IMR-90 (cell line): Measurements from ENCODE around the gene TRPM8. TPM values are rescaled to one million over a fixed set of nuclear protein-coding genes. Genes with fewer than 3 reads are reported as not detected.

Source experiments
- ATAC-seq: fragments of 200-7000 bp; cut with Tn5 transposase; 2 replicates; pipeline ENCODE4 v1.9.1; 2020; ENCODE audit warnings: low read depth, mild to moderate bottlenecking, moderate library complexity
- BruUV-seq: library from RNA; stranded (reverse); fragments of 400-500 nt; replicated peaks from 2 replicates; lab custom pipeline; 2021; lab: Mats Ljungman, UMichigan
- CTCF ChIA-PET: fragments of 300-600 bp; formaldehyde crosslinking; extraction: SDS; loops from one replicate; lab custom pipeline; 2021; ENCODE audit warnings: antibody characterized with exemption; lab: Yijun Ruan, JAX
- POLR2A ChIA-PET: fragments of 300-600 bp; sonication (Branson Sonifier 250); formaldehyde crosslinking; loops from one replicate; lab custom pipeline; 2022; ENCODE audit warnings: antibody characterized with exemption; ENCODE audit not compliant: unreplicated experiment; lab: Charles Lee
- DNase-seq: peaks from one replicate; pipeline ENCODE4 v3.0.0; 2013
- H2AFZ ChIP-seq: replicated peaks from 2 replicates; pipeline ENCODE3; 2013; ENCODE audit warnings: low read length, mild to moderate bottlenecking; ENCODE audit not compliant: poor library complexity
- H2AK5ac ChIP-seq: 2 replicates; pipeline ENCODE4 v1.6.1; 2013; ENCODE audit warnings: low read depth, low read length, inconsistent platforms
- H2AK9ac ChIP-seq: replicated peaks from 2 replicates; pipeline ENCODE3; 2013; ENCODE audit warnings: mild to moderate bottlenecking, low read depth, low read length, moderate library complexity; ENCODE audit not compliant: poor library complexity
- H2BK120ac ChIP-seq: 2 replicates; pipeline ENCODE4 v1.6.1; 2013; ENCODE audit warnings: low read depth, low read length, inconsistent platforms
- H2BK15ac ChIP-seq: 3 replicates; pipeline ENCODE4 v1.6.1; 2013; ENCODE audit warnings: low read depth, low read length, inconsistent platforms
- H2BK20ac ChIP-seq: 2 replicates; pipeline ENCODE4 v1.6.1; 2013; ENCODE audit warnings: low read depth, mild to moderate bottlenecking, inconsistent platforms, low read length, moderate library complexity
- H2BK5ac ChIP-seq: 2 replicates; pipeline ENCODE4 v1.6.1; 2013; ENCODE audit warnings: mild to moderate bottlenecking, low read depth, low read length, inconsistent platforms; ENCODE audit not compliant: poor library complexity, severe bottlenecking
- H3K14ac ChIP-seq: replicated peaks from 2 replicates; pipeline ENCODE4 v1.6.1; 2013; ENCODE audit warnings: low read depth, low read length, inconsistent platforms
- H3K18ac ChIP-seq: 2 replicates; pipeline ENCODE4 v1.6.1; 2013; ENCODE audit warnings: low read depth, low read length, control low read depth
- H3K23ac ChIP-seq: 2 replicates; pipeline ENCODE4 v1.6.1; 2013; ENCODE audit warnings: low read depth, low read length, inconsistent platforms
- H3K27ac ChIP-seq: 2 replicates; pipeline ENCODE4 v1.5.1; 2013; ENCODE audit warnings: mild to moderate bottlenecking, control low read depth, low read length; ENCODE audit not compliant: insufficient read depth
- H3K27me3 ChIP-seq: 2 replicates; pipeline ENCODE4 v1.6.1; 2013; ENCODE audit warnings: low read length; ENCODE audit not compliant: control insufficient read depth, insufficient read depth
- H3K36me3 ChIP-seq: 2 replicates; pipeline ENCODE4 v1.6.1; 2013; ENCODE audit warnings: low read length, mixed read lengths; ENCODE audit not compliant: control insufficient read depth, insufficient read depth
- H3K4ac ChIP-seq: 2 replicates; pipeline ENCODE4 v1.6.1; 2013; ENCODE audit warnings: low read depth, low read length, inconsistent platforms
- H3K4me1 ChIP-seq: 2 replicates; pipeline ENCODE4 v1.6.1; 2013; ENCODE audit warnings: low read length, mixed read lengths; ENCODE audit not compliant: control insufficient read depth, insufficient read depth
- H3K4me2 ChIP-seq: 2 replicates; pipeline ENCODE4 v1.6.1; 2013; ENCODE audit warnings: low read depth, mild to moderate bottlenecking, control low read depth, low read length, moderate library complexity
- H3K4me3 ChIP-seq: 2 replicates; pipeline ENCODE4 v1.5.1; 2013; ENCODE audit warnings: low read depth, mild to moderate bottlenecking, control low read depth, low read length, moderate library complexity; ENCODE audit not compliant: insufficient read depth
- H3K56ac ChIP-seq: 2 replicates; pipeline ENCODE4 v1.6.1; 2013; ENCODE audit warnings: low read length, inconsistent platforms; ENCODE audit not compliant: insufficient read depth; ENCODE audit errors: extremely low read depth
- H3K79me1 ChIP-seq, 2 experiments: 2 replicates each; pipeline ENCODE4 v1.6.1; 2013; ENCODE audit warnings: low read length in 2 of 2, inconsistent platforms in 1 of 2, low read depth in 1 of 2
- H3K9ac ChIP-seq: 2 replicates; pipeline ENCODE4 v1.6.1; 2013; ENCODE audit warnings: low read depth, low read length, control low read depth
- H3K9me1 ChIP-seq: 2 replicates; pipeline ENCODE4 v1.6.1; 2013; ENCODE audit warnings: low read length, inconsistent platforms; ENCODE audit not compliant: insufficient read depth
- H3K9me3 ChIP-seq: 2 replicates; pipeline ENCODE4 v1.6.1; 2013; ENCODE audit warnings: low read length; ENCODE audit not compliant: control insufficient read depth, insufficient read depth
- H4K20me1 ChIP-seq: 2 replicates; pipeline ENCODE4 v1.6.1; 2013; ENCODE audit warnings: low read length, inconsistent platforms; ENCODE audit not compliant: insufficient read depth
- H4K5ac ChIP-seq: 2 replicates; pipeline ENCODE4 v1.6.1; 2013; ENCODE audit warnings: mild to moderate bottlenecking, low read depth, low read length, control low read depth
- H4K8ac ChIP-seq, 2 experiments: 2 replicates each; pipeline ENCODE4 v1.6.1; 2013; ENCODE audit warnings: low read depth in 2 of 2, low read length in 2 of 2, control low read depth in 1 of 2, inconsistent platforms in 1 of 2
- H4K91ac ChIP-seq: 2 replicates; pipeline ENCODE4 v1.6.1; 2013; ENCODE audit warnings: low read depth, low read length, inconsistent platforms; ENCODE audit not compliant: insufficient read depth
- CEBPB ChIP-seq: IDR thresholded peaks from 2 replicates; pipeline ENCODE4 v1.6.1; 2012; ENCODE audit warnings: low read depth, low read length, improper control_type of control experiment
- CHD1 ChIP-seq: IDR thresholded peaks from 2 replicates; pipeline ENCODE4 v1.6.1; 2012; ENCODE audit warnings: low read depth, low read length, improper control_type of control experiment
- CTCF ChIP-seq: conservative IDR thresholded peaks from 2 replicates; pipeline ENCODE4 v1.5.1; 2012; ENCODE audit warnings: mild to moderate bottlenecking, low read depth, low read length, improper control_type of control experiment
- FOS ChIP-seq: fragments of 150-350 bp; IDR thresholded peaks from 2 replicates; pipeline ENCODE4 v1.6.1; 2016; ENCODE audit warnings: low read depth, low read length
- MAFK ChIP-seq: IDR thresholded peaks from 2 replicates; pipeline ENCODE4 v1.6.1; 2012; ENCODE audit warnings: low read depth, low read length, improper control_type of control experiment
- MAZ ChIP-seq: IDR thresholded peaks from 2 replicates; pipeline ENCODE4 v1.6.1; 2012; ENCODE audit warnings: low read depth, mild to moderate bottlenecking, low read length, improper control_type of control experiment, moderate library complexity, borderline replicate concordance
- MXI1 ChIP-seq: IDR thresholded peaks from 2 replicates; pipeline ENCODE4 v1.6.1; 2012; ENCODE audit warnings: low read depth, mild to moderate bottlenecking, low read length, moderate library complexity, borderline replicate concordance
- POLR2A ChIP-seq: IDR thresholded peaks from 2 replicates; pipeline ENCODE4 v1.6.1; 2012; ENCODE audit warnings: mild to moderate bottlenecking, low read depth, low read length
- RAD21 ChIP-seq: IDR thresholded peaks from 2 replicates; pipeline ENCODE4 v1.6.1; 2012; ENCODE audit warnings: low read length, improper control_type of control experiment
- RFX5 ChIP-seq: IDR thresholded peaks from 2 replicates; pipeline ENCODE4 v1.8.0; 2012; ENCODE audit warnings: low read depth, mild to moderate bottlenecking, low read length, moderate library complexity
- WGBS, 2 experiments: methylation state at CpG; one replicate each; pipeline versions ENCODE4 v1.1.5 to v1.1.7; 2013; ENCODE audit warnings: missing lambda C conversion rate in 2 of 2; ENCODE audit not compliant: insufficient read length in 1 of 2; ENCODE audit errors: extremely low coverage in 2 of 2; 5-methylcytosine and 5-hydroxymethylcytosine counted together
- dilution Hi-C: fragments of 300-500 bp; cut with HindIII; formaldehyde crosslinking; loops from one replicate; pipeline ENCODE4 v1.14.3; 2018; ENCODE audit warnings: low sequenced_read_pairs; ENCODE audit not compliant: unreplicated experiment
- in situ Hi-C: fragments of 300-500 bp; cut with MboI; formaldehyde crosslinking; loops from 3 replicates; pipeline ENCODE4 v1.14.3; 2019; ENCODE audit warnings: low sequenced_read_pairs, inconsistent platforms, mixed read lengths
- intact Hi-C: fragments of 100-400 bp; cut with micrococcal nuclease; formaldehyde crosslinking; loops from 2 replicates; pipeline ENCODE4 v1.10.0; 2022
- polyA plus RNA-seq, 3 experiments: library from polyadenylated mRNA; depleted of rRNA; stranded (reverse); fragments of >200 nt; gene quantifications; 2 replicates each; pipeline ENCODE4 v1.2.3, GENCODE V29; 2012; ENCODE audit warnings: low replicate concordance in 1 of 3
- total RNA-seq: library from RNA; depleted of rRNA; stranded (reverse); fragments of >200 nt; gene quantifications from 2 replicates; pipeline ENCODE4 v1.2.3, GENCODE V29; 2012

The TRPM8 gene
- total and polyA plus RNA-seq, 2 of the 4 experiments (the other 2 are of a cell fraction) = not detected

- no CpG with 5 or more reads among the region's 4 CpGs for WGBS, 2 experiments
- intact Hi-C loops (no loop called here), dilution Hi-C loops (no loop called here)
Observed at GRCh38 chr2:234051374-234052070, 134.3 kb downstream of the TRPM8 start.

More at GRCh38 chr2:234051374-234052070, 134.3 kb downstream of the TRPM8 start:
- DNase-seq = peak; percentile 31
- no peak overlapping the region for H2BK120ac ChIP-seq
- H3K56ac ChIP-seq = no peak overlapping the region
- no peak overlapping the region for H2BK15ac ChIP-seq
- no peak overlapping the region for H2AK9ac ChIP-seq
- H3K4me3 ChIP-seq = no peak overlapping the region
- no peak overlapping the region for H4K8ac ChIP-seq
- H3K23ac ChIP-seq = no peak overlapping the region
- peaks cover 2% of the 10 kb centered on the region; the same call in 1 of the 2 replicates for H3K4me1 ChIP-seq
- no peak overlapping the region for H2AFZ ChIP-seq
- ATAC-seq = no peak
- no peaks in the 10 kb centered on the region for H3K9me1 ChIP-seq
- H2AK5ac ChIP-seq = no peak overlapping the region
- no peak overlapping the region for H3K4ac ChIP-seq
- TF ChIP-seq MXI1 (no peak), MAFK (no peak), MAZ (no peak), CTCF (no peak), RAD21 (no peak), CEBPB (no peak), CHD1 (no peak), FOS (no peak), POLR2A (no peak), RFX5 (no peak)
- H3K79me1 ChIP-seq = no peaks in the 10 kb centered on the region
- no TSS peak for BruUV-seq
- no peak overlapping the region for H3K27ac ChIP-seq
- H4K20me1 ChIP-seq = no peaks in the 10 kb centered on the region
- H3K18ac ChIP-seq = no peak overlapping the region
- no peak overlapping the region for H4K91ac ChIP-seq
- H3K14ac ChIP-seq = no peak overlapping the region
- no peak overlapping the region for H3K9ac ChIP-seq
- no peak overlapping the region for H2BK5ac ChIP-seq
- peaks cover 3% of the 10 kb centered on the region; the same call in 1 of the 2 replicates for H3K27me3 ChIP-seq
- peak overlapping the region; percentile 21; the same call in 1 of the 2 replicates for H4K5ac ChIP-seq
- no peaks in the 10 kb centered on the region for H3K9me3 ChIP-seq
- CTCF ChIA-PET = no interaction called here
- no peak overlapping the region for H2BK20ac ChIP-seq
- peak overlapping the region; percentile 9; the same call in 1 of the 2 replicates for H3K4me2 ChIP-seq
- in situ Hi-C loops = no loop called here
- H3K36me3 ChIP-seq = no peaks in the 10 kb centered on the region
- POLR2A ChIA-PET = no interaction called here
